Measurements from ENCODE around the gene SLC22A17.

SLC22A17 gene

GRCh38 chr14:23299211-23299957 is 53.3 kb downstream of the SLC22A17 start:
- no peaks in the 10 kb centered on the region for H3K36me3 ChIP-seq (ENCODE audit: control insufficient read depth, insufficient read depth, low read length)
- no peak for DNase-seq
- no peaks in the 10 kb centered on the region for H3K9me3 ChIP-seq (ENCODE audit: control insufficient read depth, low read length)
- H3K27me3 ChIP-seq (replicated peaks; ENCODE audit: control insufficient read depth, insufficient read depth, low read length, poor library complexity, severe bottlenecking): no peaks in the 10 kb centered on the region
- H3K4me3 ChIP-seq (ENCODE audit: insufficient read depth, low read depth, low read length, poor library complexity, severe bottlenecking): no peak overlapping the region
- H3K4me1 ChIP-seq (ENCODE audit: control insufficient read depth, insufficient read depth, low read length, poor library complexity, severe bottlenecking): peaks cover 20% of the 10 kb centered on the region
- H3K27ac ChIP-seq (ENCODE audit: insufficient read depth, low read length, poor library complexity, severe bottlenecking): no peak overlapping the region

- Histone ChIP-seq H3K27ac (ENCODE audit: insufficient read depth, low read length, poor library complexity, severe bottlenecking) (no peak overlapping the region), H3K27me3 (replicated peaks; ENCODE audit: control insufficient read depth, insufficient read depth, low read length, poor library complexity, severe bottlenecking) (no peaks in the 10 kb centered on the region), H3K4me1 (ENCODE audit: control insufficient read depth, insufficient read depth, low read length, poor library complexity, severe bottlenecking) (peaks cover 21% of the 10 kb centered on the region), H3K36me3 (ENCODE audit: control insufficient read depth, insufficient read depth, low read length) (no peaks in the 10 kb centered on the region), H3K4me3 (ENCODE audit: insufficient read depth, low read depth, low read length, poor library complexity, severe bottlenecking) (no peak overlapping the region), H3K9me3 (ENCODE audit: control insufficient read depth, low read length) (no peaks in the 10 kb centered on the region)
- DNase-seq: no peak
Observed at GRCh38 chr14:23297611-23298277, 54.9 kb downstream of the SLC22A17 start.

- Histone ChIP-seq H3K4me3 (ENCODE audit: insufficient read depth, low read depth, low read length, poor library complexity, severe bottlenecking) (no peak overlapping the region), H3K36me3 (ENCODE audit: control insufficient read depth, insufficient read depth, low read length) (no peaks in the 10 kb centered on the region), H3K4me1 (ENCODE audit: control insufficient read depth, insufficient read depth, low read length, poor library complexity, severe bottlenecking) (peaks cover 21% of the 10 kb centered on the region), H3K27ac (ENCODE audit: insufficient read depth, low read length, poor library complexity, severe bottlenecking) (no peak overlapping the region), H3K27me3 (replicated peaks; ENCODE audit: control insufficient read depth, insufficient read depth, low read length, poor library complexity, severe bottlenecking) (no peaks in the 10 kb centered on the region), H3K9me3 (ENCODE audit: control insufficient read depth, low read length) (no peaks in the 10 kb centered on the region)
- DNase-seq: no peak
Observed at GRCh38 chr14:23297096-23297495, 55.6 kb downstream of the SLC22A17 start.

Measured in effector memory CD4-positive, alpha-beta T cell (primary cell).